ENCODE measurements around the gene AK9. TPM values are rescaled to one million over a fixed set of nuclear protein-coding genes. Genes with fewer than 3 reads are reported as not detected.

AK9 gene
- total and polyA plus RNA-seq, 2 of the 4 experiments (the other 2 are of a cell fraction) = 1.7 to 1.8 TPM

- no peak overlapping the region for H2AK5ac ChIP-seq (ENCODE audit: low read depth, low read length)
- no peaks in the 10 kb centered on the region for H3K9me3 ChIP-seq (ENCODE audit: control insufficient read depth, insufficient read depth, low read length)
- no peak overlapping the region for H3K4me3 ChIP-seq (ENCODE audit: insufficient read depth, low read depth, low read length)
- ATAC-seq (ENCODE audit: low read depth) = peak; percentile 67
- H2BK120ac ChIP-seq (ENCODE audit: low read depth, low read length) = no peak overlapping the region
- H4K8ac ChIP-seq (ENCODE audit: low read depth in 2 of 2, low read length in 2 of 2) = no peak overlapping the region
- no peak overlapping the region for H2BK5ac ChIP-seq (ENCODE audit: low read depth, low read length, poor library complexity, severe bottlenecking)
- in situ Hi-C loops (cut with MboI; ENCODE audit: low sequenced_read_pairs) = no loop called here
- no peak overlapping the region for H3K27ac ChIP-seq (ENCODE audit: insufficient read depth, low read length)
- no peak overlapping the region for H3K18ac ChIP-seq (ENCODE audit: low read depth, low read length)
- H3K14ac ChIP-seq (replicated peaks; ENCODE audit: low read depth, low read length) = no peak overlapping the region
- no peak overlapping the region for H3K23ac ChIP-seq (ENCODE audit: low read depth, low read length)
- no peaks in the 10 kb centered on the region for H3K79me1 ChIP-seq (ENCODE audit: low read depth in 1 of 2, low read length in 2 of 2)
- peak; percentile 29 for DNase-seq
- ChIA-PET CTCF (interaction anchor here (0.6 kb wide), 1 partner anchor 851 kb away, joined by 5 read pairs; no protein-coding TSS in a partner anchor), POLR2A (ENCODE audit: unreplicated experiment) (no interaction called here)
- H4K91ac ChIP-seq (ENCODE audit: insufficient read depth, low read depth, low read length) = no peak overlapping the region
- no TSS peak for BruUV-seq (replicated peaks)
- H3K27me3 ChIP-seq (ENCODE audit: control insufficient read depth, insufficient read depth, low read length) = peaks cover 5% of the 10 kb centered on the region
- no peak overlapping the region for H2BK20ac ChIP-seq (ENCODE audit: low read depth, low read length)
- no peak overlapping the region for H3K4me2 ChIP-seq (ENCODE audit: low read depth, low read length)
- H3K56ac ChIP-seq (ENCODE audit: extremely low read depth, insufficient read depth, low read length) = no peak overlapping the region
- dilution Hi-C loops (cut with HindIII; ENCODE audit: low sequenced_read_pairs, unreplicated experiment) = no loop called here
- no peak for TF ChIP-seq CHD1 (IDR thresholded peaks at IDR 0.05; ENCODE audit: low read depth, low read length)
- TF ChIP-seq CEBPB (IDR thresholded peaks at IDR 0.05; ENCODE audit: low read depth, low read length) = no peak
- no peak for TF ChIP-seq FOS (IDR thresholded peaks at IDR 0.05; ENCODE audit: low read depth, low read length)
- no peak for TF ChIP-seq SMC3 (IDR thresholded peaks at IDR 0.05; ENCODE audit: low read depth, low read length)
- no peak for TF ChIP-seq RAD21 (IDR thresholded peaks at IDR 0.05; ENCODE audit: low read length)
- no peak for TF ChIP-seq BHLHE40 (IDR thresholded peaks at IDR 0.05; ENCODE audit: low read depth, low read length)
- no peak for TF ChIP-seq MXI1 (IDR thresholded peaks at IDR 0.05; ENCODE audit: borderline replicate concordance, low read depth, low read length)
- TF ChIP-seq RCOR1 (IDR thresholded peaks at IDR 0.05; ENCODE audit: insufficient replicate concordance, low read length) = no peak
- TF ChIP-seq, protein P1, sequence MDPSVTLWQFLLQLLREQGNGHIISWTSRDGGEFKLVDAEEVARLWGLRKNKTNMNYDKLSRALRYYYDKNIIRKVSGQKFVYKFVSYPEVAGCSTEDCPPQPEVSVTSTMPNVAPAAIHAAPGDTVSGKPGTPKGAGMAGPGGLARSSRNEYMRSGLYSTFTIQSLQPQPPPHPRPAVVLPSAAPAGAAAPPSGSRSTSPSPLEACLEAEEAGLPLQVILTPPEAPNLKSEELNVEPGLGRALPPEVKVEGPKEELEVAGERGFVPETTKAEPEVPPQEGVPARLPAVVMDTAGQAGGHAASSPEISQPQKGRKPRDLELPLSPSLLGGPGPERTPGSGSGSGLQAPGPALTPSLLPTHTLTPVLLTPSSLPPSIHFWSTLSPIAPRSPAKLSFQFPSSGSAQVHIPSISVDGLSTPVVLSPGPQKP (IDR thresholded peaks at IDR 0.05; ENCODE audit: borderline replicate concordance, low read depth, low read length) = no peak
- no peak for TF ChIP-seq MAFK (IDR thresholded peaks at IDR 0.05; ENCODE audit: low read depth, low read length)
- TF ChIP-seq USF2 (IDR thresholded peaks at IDR 0.05; ENCODE audit: low read depth, low read length) = no peak
- no peak for TF ChIP-seq MAZ (IDR thresholded peaks at IDR 0.05; ENCODE audit: borderline replicate concordance, low read depth, low read length)
- TF ChIP-seq RFX5 (IDR thresholded peaks at IDR 0.05; ENCODE audit: low read depth, low read length) = no peak
- no peak for TF ChIP-seq CTCF (conservative IDR thresholded peaks at IDR 0.05; ENCODE audit: low read depth, low read length)
- TF ChIP-seq POLR2A (IDR thresholded peaks at IDR 0.05; ENCODE audit: low read depth, low read length) = no peak
- TF ChIP-seq NFE2L2 (IDR thresholded peaks at IDR 0.05; ENCODE audit: low read depth, low read length) = no peak
- H3K9ac ChIP-seq (ENCODE audit: low read depth, low read length) = no peak overlapping the region
- no peaks in the 10 kb centered on the region for H4K20me1 ChIP-seq (ENCODE audit: insufficient read depth, low read length)
- no peak overlapping the region for H2AFZ ChIP-seq (replicated peaks; ENCODE audit: low read length, poor library complexity)
- no peak overlapping the region for H3K4ac ChIP-seq (ENCODE audit: low read depth, low read length)
- no peak overlapping the region for H2AK9ac ChIP-seq (replicated peaks; ENCODE audit: low read depth, low read length, poor library complexity)
- H3K9me1 ChIP-seq (ENCODE audit: insufficient read depth, low read length) = no peaks in the 10 kb centered on the region
- no peaks in the 10 kb centered on the region for H3K4me1 ChIP-seq (ENCODE audit: control insufficient read depth, insufficient read depth, low read length)
- no peak overlapping the region for H2BK15ac ChIP-seq (ENCODE audit: low read depth, low read length)
- H4K5ac ChIP-seq (ENCODE audit: low read depth, low read length) = no peak overlapping the region
- WGBS, 2 experiments (ENCODE audit: extremely low coverage in 2 of 2, insufficient read length in 1 of 2) = no CpG with 5 or more reads among the region's 5 CpGs
- intact Hi-C loops (cut with micrococcal nuclease) = no loop called here
- no peaks in the 10 kb centered on the region for H3K36me3 ChIP-seq (ENCODE audit: control insufficient read depth, insufficient read depth, low read length)
These were observed 199.6 kb downstream of the AK9 start for GRCh38 chr6:109491207-109491938.
